ENCODE data around the gene PPP2R2B.
A peak's percentile ranks its signal among the peaks of the same experiment; 100 is the strongest.
"Not testable (repeated sequence)": the region's sequence is repeated elsewhere in the genome, so short reads cannot be mapped to it uniquely, and the experiment has no call there.

The PPP2R2B gene

DNA sequence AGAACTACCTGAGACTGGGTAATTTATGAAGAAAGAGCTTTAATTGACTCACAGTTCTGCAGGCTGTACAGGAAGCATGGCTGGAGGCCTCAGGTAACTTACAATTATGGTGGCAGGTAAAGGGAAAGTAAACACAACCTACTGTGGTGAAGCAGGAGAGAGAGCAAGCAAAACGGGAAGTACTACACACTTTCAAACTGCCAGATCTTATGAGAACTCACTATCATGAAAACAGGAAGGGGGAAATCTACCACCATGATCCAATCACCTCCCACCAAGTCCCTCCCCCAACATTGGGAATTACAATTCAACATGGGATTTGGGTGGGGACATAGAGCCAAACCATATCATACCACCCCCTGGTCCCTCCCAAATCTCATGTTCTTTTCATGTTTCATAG is 303.8 kb downstream of the PPP2R2B start:
- H3K4me3 Mint-ChIP-seq = no peak overlapping the region
- DNase-seq (ENCODE audit: low spot score in 2 of 2) (no peak), ATAC-seq (replicated peaks; ENCODE audit: extremely low read depth, poor library complexity, severe bottlenecking) (no peak)
- H3K27me3 Mint-ChIP-seq = no peaks in the 10 kb centered on the region
- no peaks in the 10 kb centered on the region for H3K4me1 Mint-ChIP-seq
- peaks cover 2% of the 10 kb centered on the region for H3K36me3 Mint-ChIP-seq (ENCODE audit: insufficient read depth)
- no peak overlapping the region for H3K27ac Mint-ChIP-seq (ENCODE audit: low read depth)
- peaks cover 19% of the 10 kb centered on the region for H3K9me3 Mint-ChIP-seq

- H3K27me3 Mint-ChIP-seq = no peaks in the 10 kb centered on the region
- no peaks in the 10 kb centered on the region for H3K9me3 Mint-ChIP-seq
- no peak overlapping the region for H3K27ac Mint-ChIP-seq (ENCODE audit: low read depth)
- H3K36me3 Mint-ChIP-seq (ENCODE audit: insufficient read depth) = peaks cover 2% of the 10 kb centered on the region
- no peak overlapping the region for H3K4me3 Mint-ChIP-seq
- H3K4me1 Mint-ChIP-seq = peaks cover 6% of the 10 kb centered on the region
- ATAC-seq (replicated peaks; ENCODE audit: extremely low read depth, poor library complexity, severe bottlenecking) = no peak
- no peak for DNase-seq (ENCODE audit: low spot score in 2 of 2)
Measured at GRCh38 chr5:146568161-146568560, 310.4 kb downstream of the PPP2R2B start.

- Mint-ChIP-seq H3K27ac (ENCODE audit: low read depth) (no peak overlapping the region), H3K36me3 (ENCODE audit: insufficient read depth) (no peaks in the 10 kb centered on the region), H3K4me3 (no peak overlapping the region), H3K4me1 (peaks cover 6% of the 10 kb centered on the region), H3K9me3 (no peaks in the 10 kb centered on the region), H3K27me3 (no peaks in the 10 kb centered on the region)
- DNase-seq (ENCODE audit: low spot score in 2 of 2) = peak; percentile 15 to 58
- ATAC-seq (replicated peaks; ENCODE audit: extremely low read depth, poor library complexity, severe bottlenecking) = peak; percentile 95
Measured at GRCh38 chr5:146565764-146566367, 312.7 kb downstream of the PPP2R2B start.

- Mint-ChIP-seq H3K4me1 (peaks cover 6% of the 10 kb centered on the region), H3K27me3 (peaks cover 10% of the 10 kb centered on the region), H3K4me3 (no peak overlapping the region), H3K9me3 (no peaks in the 10 kb centered on the region), H3K36me3 (ENCODE audit: insufficient read depth) (no peaks in the 10 kb centered on the region), H3K27ac (ENCODE audit: low read depth) (no peak overlapping the region)
- DNase-seq (ENCODE audit: low spot score in 2 of 2) (no peak), ATAC-seq (replicated peaks; ENCODE audit: extremely low read depth, poor library complexity, severe bottlenecking) (no peak)
Measured at GRCh38 chr5:146564007-146564762, 314.4 kb downstream of the PPP2R2B start.

GRCh38 chr5:146562461-146562860 is 316.1 kb downstream of the PPP2R2B start:
- Mint-ChIP-seq H3K4me1 (peaks cover 6% of the 10 kb centered on the region), H3K27ac (ENCODE audit: low read depth) (no peak overlapping the region), H3K27me3 (peaks cover 16% of the 10 kb centered on the region), H3K4me3 (no peak overlapping the region), H3K9me3 (no peaks in the 10 kb centered on the region), H3K36me3 (ENCODE audit: insufficient read depth) (no peaks in the 10 kb centered on the region)
- DNase-seq (ENCODE audit: low spot score in 2 of 2) (no peak), ATAC-seq (replicated peaks; ENCODE audit: extremely low read depth, poor library complexity, severe bottlenecking) (no peak)

DNA sequence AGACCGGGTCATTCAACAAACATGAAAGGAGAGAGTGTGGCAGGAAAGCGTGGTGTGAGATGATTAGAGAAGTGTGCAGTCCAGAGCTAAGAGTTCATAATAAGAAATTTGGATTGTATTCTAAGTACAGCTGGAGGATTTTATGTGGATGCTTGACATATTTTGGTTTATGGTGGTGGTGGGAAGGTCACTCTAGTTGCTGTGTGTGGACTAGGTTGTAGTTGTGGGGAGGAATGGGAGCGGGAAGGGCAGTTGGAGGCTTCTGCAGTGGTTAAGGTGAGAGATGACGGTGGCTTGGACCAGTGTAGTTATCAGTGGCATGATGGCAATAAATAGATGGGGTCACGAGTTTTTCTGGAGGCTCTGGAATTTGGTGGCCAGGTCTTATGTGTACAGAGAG is 316.8 kb downstream of the PPP2R2B start:
- DNase-seq (ENCODE audit: low spot score in 2 of 2) = no peak
- Mint-ChIP-seq H3K4me1 (peaks cover 6% of the 10 kb centered on the region), H3K36me3 (ENCODE audit: insufficient read depth) (no peaks in the 10 kb centered on the region)

DNA sequence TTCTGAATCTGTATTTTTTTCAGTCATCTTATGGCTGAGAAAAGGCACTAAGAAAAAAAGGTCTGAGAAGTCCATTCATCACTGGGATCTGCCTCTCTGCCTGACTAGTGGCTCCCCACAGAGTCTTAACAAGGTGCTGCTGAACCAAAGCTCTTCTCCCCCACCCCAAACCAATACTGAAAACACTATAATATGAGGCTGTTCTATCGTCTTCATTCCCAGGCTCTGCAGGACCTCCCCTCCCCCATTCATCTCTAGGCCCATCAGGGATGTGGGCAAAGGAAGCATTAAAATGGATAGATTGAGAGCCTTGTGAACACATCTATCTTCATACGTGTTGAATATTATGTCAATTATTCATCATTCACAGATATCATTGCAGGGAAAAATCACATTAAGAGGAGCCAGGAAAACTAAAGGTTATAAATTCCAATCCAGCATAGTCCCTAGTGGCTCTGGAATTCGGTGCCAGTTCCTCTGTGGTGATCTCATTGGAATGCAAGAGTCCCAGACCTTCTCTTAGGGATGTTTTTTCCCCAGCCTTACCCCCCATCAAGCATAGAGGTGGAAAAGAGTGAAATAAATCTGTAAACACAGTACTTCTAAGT is 318.2 kb downstream of the PPP2R2B start:
- Mint-ChIP-seq H3K9me3 (no peaks in the 10 kb centered on the region), H3K27me3 (peaks cover 19% of the 10 kb centered on the region), H3K4me3 (no peak overlapping the region), H3K27ac (ENCODE audit: low read depth) (no peak overlapping the region), H3K36me3 (ENCODE audit: insufficient read depth) (no peaks in the 10 kb centered on the region), H3K4me1 (no peaks in the 10 kb centered on the region)
- DNase-seq (ENCODE audit: low spot score in 2 of 2) (no peak), ATAC-seq (replicated peaks; ENCODE audit: extremely low read depth, poor library complexity, severe bottlenecking) (no peak)

More for the DNA sequence above, 316.8 kb downstream of the PPP2R2B start:
- ATAC-seq (replicated peaks; ENCODE audit: extremely low read depth, poor library complexity, severe bottlenecking) = no peak
- Mint-ChIP-seq H3K9me3 (no peaks in the 10 kb centered on the region), H3K27ac (ENCODE audit: low read depth) (no peak overlapping the region), H3K27me3 (peaks cover 19% of the 10 kb centered on the region), H3K4me3 (no peak overlapping the region)

- not testable (repeated sequence) for H3K4me3 Mint-ChIP-seq; H3K27ac Mint-ChIP-seq (ENCODE audit: low read depth); H3K4me1 Mint-ChIP-seq; H3K36me3 Mint-ChIP-seq (ENCODE audit: insufficient read depth); ATAC-seq (replicated peaks; ENCODE audit: extremely low read depth, poor library complexity, severe bottlenecking); DNase-seq (ENCODE audit: low spot score in 2 of 2); H3K9me3 Mint-ChIP-seq
- peaks cover 37% of the 10 kb centered on the region for H3K27me3 Mint-ChIP-seq
Measured at GRCh38 chr5:146556884-146557283, 321.7 kb downstream of the PPP2R2B start.

- H3K27me3 Mint-ChIP-seq = peaks cover 50% of the 10 kb centered on the region
- ATAC-seq (replicated peaks; ENCODE audit: extremely low read depth, poor library complexity, severe bottlenecking) = no peak
- H3K27ac Mint-ChIP-seq (ENCODE audit: low read depth) = no peak overlapping the region
Measured at GRCh38 chr5:146553446-146553845, 325.1 kb downstream of the PPP2R2B start.

GRCh38 chr5:146549615-146550014 is 328.9 kb downstream of the PPP2R2B start:
- H3K4me1 Mint-ChIP-seq = no peaks in the 10 kb centered on the region
- no peak overlapping the region for H3K27ac Mint-ChIP-seq (ENCODE audit: low read depth)
- H3K9me3 Mint-ChIP-seq = no peaks in the 10 kb centered on the region
- peaks cover 51% of the 10 kb centered on the region for H3K27me3 Mint-ChIP-seq
- no peaks in the 10 kb centered on the region for H3K36me3 Mint-ChIP-seq (ENCODE audit: insufficient read depth)
- no peak for ATAC-seq (replicated peaks; ENCODE audit: extremely low read depth, poor library complexity, severe bottlenecking)
- no peak overlapping the region for H3K4me3 Mint-ChIP-seq
- no peak for DNase-seq (ENCODE audit: low spot score in 2 of 2)

More at GRCh38 chr5:146553446-146553845, 325.1 kb downstream of the PPP2R2B start:
- H3K36me3 Mint-ChIP-seq (ENCODE audit: insufficient read depth) = no peaks in the 10 kb centered on the region
- DNase-seq (ENCODE audit: low spot score in 2 of 2) = no peak
- no peaks in the 10 kb centered on the region for H3K4me1 Mint-ChIP-seq
- no peak overlapping the region for H3K4me3 Mint-ChIP-seq
- H3K9me3 Mint-ChIP-seq = no peaks in the 10 kb centered on the region

DNA sequence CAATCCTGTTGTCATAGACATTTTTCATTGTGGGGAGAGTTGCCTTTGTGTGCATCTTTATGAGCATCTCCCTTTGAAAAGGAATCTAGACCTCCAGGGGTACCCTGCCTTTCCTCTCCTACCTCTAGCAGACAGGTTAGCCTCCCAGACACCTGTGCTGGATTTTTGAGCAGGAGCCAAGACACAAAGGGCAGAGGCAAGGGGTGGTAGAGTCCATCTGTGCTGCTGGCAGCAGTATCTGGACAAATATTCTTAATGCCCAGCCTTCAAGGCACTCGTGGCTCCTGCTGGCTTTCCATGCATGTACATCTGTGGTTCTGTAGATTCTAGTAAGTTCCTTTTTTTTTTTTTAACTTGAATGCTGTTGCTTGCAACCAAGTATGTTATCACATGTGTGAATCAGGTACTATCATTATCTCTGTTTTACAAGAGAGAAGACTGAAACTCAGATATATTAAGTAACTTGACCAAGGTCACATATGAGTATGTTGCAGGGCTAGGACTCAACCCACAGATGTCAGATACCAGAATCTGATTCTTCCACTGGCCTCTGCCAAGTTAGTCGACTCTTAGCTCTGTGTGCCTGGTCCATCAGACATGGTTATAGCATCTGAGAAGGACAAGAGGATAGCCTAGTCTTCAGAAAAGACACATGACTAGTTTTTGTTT is 329.6 kb downstream of the PPP2R2B start:
- Mint-ChIP-seq H3K4me1 (no peaks in the 10 kb centered on the region), H3K9me3 (no peaks in the 10 kb centered on the region), H3K27me3 (peaks cover 44% of the 10 kb centered on the region), H3K4me3 (no peak overlapping the region), H3K27ac (ENCODE audit: low read depth) (no peak overlapping the region), H3K36me3 (ENCODE audit: insufficient read depth) (no peaks in the 10 kb centered on the region)
- ATAC-seq (replicated peaks; ENCODE audit: extremely low read depth, poor library complexity, severe bottlenecking) (no peak), DNase-seq (ENCODE audit: low spot score in 2 of 2) (no peak)

DNA sequence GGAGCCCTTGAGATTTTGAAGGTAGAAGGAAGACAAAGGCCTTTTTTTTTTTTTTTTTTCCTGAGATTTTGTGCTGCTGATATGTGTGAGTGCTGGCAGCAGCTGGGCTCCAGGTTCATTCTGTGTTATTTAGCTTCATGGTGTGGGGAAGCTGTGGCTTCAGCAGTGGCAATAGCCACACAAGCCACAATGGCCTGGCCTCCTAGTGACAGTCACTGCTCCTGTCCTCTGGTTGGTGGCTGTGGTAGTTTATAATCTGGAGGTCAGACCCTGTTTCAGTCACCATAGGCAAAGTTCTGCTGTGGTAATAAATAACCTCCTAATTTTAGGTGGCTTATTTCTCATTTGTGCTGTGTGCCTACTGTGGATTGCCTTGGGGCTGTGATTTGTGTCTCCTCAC is 334.3 kb downstream of the PPP2R2B start:
- no peaks in the 10 kb centered on the region for H3K36me3 Mint-ChIP-seq (ENCODE audit: insufficient read depth)
- H3K27ac Mint-ChIP-seq (ENCODE audit: low read depth) = no peak overlapping the region
- H3K4me3 Mint-ChIP-seq = no peak overlapping the region
- ATAC-seq (replicated peaks; ENCODE audit: extremely low read depth, poor library complexity, severe bottlenecking) (no peak), DNase-seq (ENCODE audit: low spot score in 2 of 2) (no peak)
- no peaks in the 10 kb centered on the region for H3K4me1 Mint-ChIP-seq
- H3K27me3 Mint-ChIP-seq = peaks cover 18% of the 10 kb centered on the region
- H3K9me3 Mint-ChIP-seq = no peaks in the 10 kb centered on the region

All from central memory CD8-positive, alpha-beta T cell (primary cell).